OCI-LY7 (cell line): ENCODE measurements around the gene PCDH20. TPM values are rescaled to one million over a fixed set of nuclear protein-coding genes. Genes with fewer than 3 reads are reported as not detected.

ENCODE experiments used
- BruUV-seq: library from RNA; stranded (reverse); fragments of 400-500 nt; replicated peaks from 2 replicates; lab custom pipeline; 2021; lab: Mats Ljungman, UMichigan
- CTCF ChIA-PET: fragments of 300-600 bp; sonication (Branson Sonifier 250); formaldehyde crosslinking; loops from one replicate; lab custom pipeline; 2022; ENCODE audit warnings: antibody characterized with exemption; ENCODE audit not compliant: unreplicated experiment; lab: Charles Lee
- POLR2A ChIA-PET: fragments of 300-600 bp; sonication (Branson Sonifier 250); formaldehyde crosslinking; loops from one replicate; lab custom pipeline; 2022; ENCODE audit warnings: antibody characterized with exemption; lab: Charles Lee
- DNase-seq: peaks from one replicate; pipeline ENCODE4 v3.0.0-alpha.2; 2015; ENCODE audit warnings: low spot score
- H2AFZ ChIP-seq: fragments of 200-600 bp; sonication (generic), shearing (Covaris generic); 2 replicates; pipeline ENCODE4 v1.6.1; 2014; ENCODE audit warnings: mild to moderate bottlenecking, antibody characterized with exemption, low read length, moderate library complexity
- H3K27ac ChIP-seq: fragments of 200-600 bp; sonication (generic); 2 replicates; pipeline ENCODE4 v1.5.1; 2014; ENCODE audit warnings: mixed run types, low read depth, mild to moderate bottlenecking, moderate library complexity, low read length, inconsistent platforms; ENCODE audit not compliant: poor library complexity, severe bottlenecking
- H3K36me3 ChIP-seq: fragments of 200-600 bp; sonication (generic); 2 replicates; pipeline ENCODE4 v1.6.1; 2014; ENCODE audit warnings: mild to moderate bottlenecking, antibody characterized with exemption, low read length, moderate library complexity, mixed read lengths; ENCODE audit not compliant: insufficient read depth
- H3K4me1 ChIP-seq: fragments of 200-600 bp; sonication (generic); 2 replicates; pipeline ENCODE4 v1.5.1; 2014; ENCODE audit warnings: mild to moderate bottlenecking, low read length; ENCODE audit not compliant: insufficient read depth, poor library complexity, severe bottlenecking
- H3K4me2 ChIP-seq: fragments of 200-600 bp; sonication (generic); 2 replicates; pipeline ENCODE4 v1.6.1; 2014; ENCODE audit warnings: mild to moderate bottlenecking, low read length
- H3K4me3 ChIP-seq: fragments of 200-600 bp; sonication (generic); 2 replicates; pipeline ENCODE4 v1.5.1; 2014; ENCODE audit warnings: mild to moderate bottlenecking, low read depth, low read length; ENCODE audit not compliant: poor library complexity, severe bottlenecking
- H3K79me2 ChIP-seq: fragments of 200-600 bp; sonication (generic); 2 replicates; pipeline ENCODE4 v1.6.1; 2016; ENCODE audit warnings: low read depth, mild to moderate bottlenecking, low read length, moderate library complexity, mixed read lengths; ENCODE audit not compliant: insufficient read depth
- H3K9me2 ChIP-seq: fragments of 200-600 bp; sonication (generic); 2 replicates; pipeline ENCODE4 v1.6.1; 2016; ENCODE audit warnings: mild to moderate bottlenecking, low read length, mixed read lengths; ENCODE audit not compliant: insufficient read depth
- H3K9me3 ChIP-seq: fragments of 200-600 bp; sonication (generic); 2 replicates; pipeline ENCODE4 v1.6.1; 2014; ENCODE audit warnings: mild to moderate bottlenecking, mixed run types, low read length, mixed read lengths
- H4K20me1 ChIP-seq: fragments of 200-600 bp; sonication (generic); 2 replicates; pipeline ENCODE4 v1.6.1; 2014; ENCODE audit warnings: mild to moderate bottlenecking, antibody characterized with exemption, low read length, moderate library complexity, mixed read lengths; ENCODE audit not compliant: insufficient read depth
- EZH2phosphoT487 ChIP-seq: fragments of 200-600 bp; sonication (generic); IDR thresholded peaks from 2 replicates; pipeline ENCODE4 v1.6.1; 2018; ENCODE audit warnings: low read depth, borderline replicate concordance, mild to moderate bottlenecking, mixed run types, antibody characterized with exemption, low read length, moderate library complexity, mixed read lengths
- intact Hi-C: fragments of 100-400 bp; cut with micrococcal nuclease; formaldehyde crosslinking; loops from one replicate; pipeline ENCODE4 v1.10.0; 2022; ENCODE audit not compliant: unreplicated experiment
- total RNA-seq, 2 experiments: library from RNA; depleted of rRNA in 1 of 2; stranded (reverse); fragments of >200 nt in 1 of 2; shearing (Covaris generic) in 1 of 2; gene quantifications; 2 replicates each; pipeline ENCODE4 v1.2.3, GENCODE V29; 2014 to 2022
- TF ChIP-seq, protein P1 (sequence below): fragments of 200-600 bp; sonication (generic); conservative IDR thresholded peaks from 2 replicates; pipeline ENCODE4 v1.5.1; 2014; ENCODE audit warnings: mild to moderate bottlenecking, antibody characterized with exemption, low read length, moderate library complexity, mixed read lengths

The PCDH20 gene
- total RNA-seq, 2 experiments from 2014 or later, result not detected

DNA sequence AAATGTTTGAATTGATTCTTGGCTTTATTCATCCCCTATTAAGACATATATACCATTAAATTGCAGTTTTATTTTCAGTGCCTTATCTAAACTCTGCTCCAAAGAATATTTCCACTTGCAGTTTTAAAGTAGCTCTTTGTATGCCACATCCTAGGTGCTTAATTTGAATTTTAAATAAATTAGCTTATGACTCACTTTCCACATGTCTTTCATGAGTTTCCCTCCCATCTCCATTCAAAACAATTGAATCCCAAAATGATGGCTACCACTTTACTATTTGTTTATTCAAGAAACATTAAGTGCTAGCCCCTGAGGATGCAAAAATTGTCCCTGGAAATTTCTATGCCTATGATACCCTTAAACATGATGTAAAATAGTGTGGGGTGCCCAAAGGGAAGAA, 19.5 kb downstream of the PCDH20 start:
- Histone ChIP-seq H3K4me1 (no peaks in the 10 kb centered on the region), H3K4me3 (no peak overlapping the region), H3K79me2 (no peaks in the 10 kb centered on the region), H3K36me3 (no peaks in the 10 kb centered on the region), H3K27ac (no peak overlapping the region), H3K9me2 (no peaks in the 10 kb centered on the region), H3K9me3 (no peaks in the 10 kb centered on the region), H3K4me2 (no peak overlapping the region), H4K20me1 (no peaks in the 10 kb centered on the region), H2AFZ (no peak overlapping the region)
- TF ChIP-seq, protein P1, sequence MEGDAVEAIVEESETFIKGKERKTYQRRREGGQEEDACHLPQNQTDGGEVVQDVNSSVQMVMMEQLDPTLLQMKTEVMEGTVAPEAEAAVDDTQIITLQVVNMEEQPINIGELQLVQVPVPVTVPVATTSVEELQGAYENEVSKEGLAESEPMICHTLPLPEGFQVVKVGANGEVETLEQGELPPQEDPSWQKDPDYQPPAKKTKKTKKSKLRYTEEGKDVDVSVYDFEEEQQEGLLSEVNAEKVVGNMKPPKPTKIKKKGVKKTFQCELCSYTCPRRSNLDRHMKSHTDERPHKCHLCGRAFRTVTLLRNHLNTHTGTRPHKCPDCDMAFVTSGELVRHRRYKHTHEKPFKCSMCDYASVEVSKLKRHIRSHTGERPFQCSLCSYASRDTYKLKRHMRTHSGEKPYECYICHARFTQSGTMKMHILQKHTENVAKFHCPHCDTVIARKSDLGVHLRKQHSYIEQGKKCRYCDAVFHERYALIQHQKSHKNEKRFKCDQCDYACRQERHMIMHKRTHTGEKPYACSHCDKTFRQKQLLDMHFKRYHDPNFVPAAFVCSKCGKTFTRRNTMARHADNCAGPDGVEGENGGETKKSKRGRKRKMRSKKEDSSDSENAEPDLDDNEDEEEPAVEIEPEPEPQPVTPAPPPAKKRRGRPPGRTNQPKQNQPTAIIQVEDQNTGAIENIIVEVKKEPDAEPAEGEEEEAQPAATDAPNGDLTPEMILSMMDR, result no peak
- no peak for TF ChIP-seq EZH2phosphoT487
- DNase-seq, result no peak
- POLR2A ChIA-PET, result interaction anchor here (0.6 to 0.7 kb wide), 2 partner anchors 278 to 976 kb away, joined by 3 read pairs; no protein-coding TSS in a partner anchor
- CTCF ChIA-PET, result no interaction called here
- no TSS peak for BruUV-seq
- intact Hi-C loops, result no loop called here

DNA sequence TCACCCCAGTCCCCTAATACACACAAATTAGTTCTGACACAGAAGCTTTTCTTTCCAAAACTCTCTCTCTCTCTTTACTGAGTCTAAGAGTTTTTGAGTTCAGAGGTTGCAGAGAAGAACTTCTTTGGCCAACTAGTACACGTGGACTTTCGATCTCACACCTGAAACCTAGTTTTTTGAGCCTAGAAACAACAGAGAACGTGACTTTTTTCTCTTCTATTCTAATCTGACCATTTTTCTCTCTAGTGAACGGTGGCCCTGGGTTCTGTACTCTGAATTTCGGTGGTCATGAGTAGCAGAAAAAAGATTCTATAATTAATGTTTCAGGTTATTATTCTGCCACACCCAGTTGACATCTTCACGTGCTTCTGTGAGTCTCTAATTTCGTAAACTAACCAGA, 24.2 kb downstream of the PCDH20 start:
- POLR2A ChIA-PET, result no interaction called here
- BruUV-seq, result no TSS peak

DNA sequence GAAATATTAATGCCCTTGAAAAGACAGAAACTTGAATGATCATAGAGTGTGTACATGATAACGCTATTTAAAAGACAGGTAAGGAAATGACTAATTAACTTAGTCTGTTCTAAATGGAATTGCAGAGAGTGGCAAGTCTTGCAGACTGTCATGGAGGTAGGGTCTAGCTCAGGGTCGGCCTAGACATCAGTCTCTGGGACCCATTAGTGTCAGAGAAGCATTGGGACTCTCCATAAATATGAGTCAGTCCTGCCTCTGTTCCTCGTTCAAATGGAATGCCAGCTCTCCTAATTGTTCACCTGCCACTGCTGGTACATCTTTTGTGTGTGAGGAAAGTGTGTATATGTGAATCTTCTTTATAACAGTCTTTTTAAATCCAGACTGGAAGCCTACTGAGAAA, 28.0 kb downstream of the PCDH20 start:
- H4K20me1 ChIP-seq, result no peaks in the 10 kb centered on the region
- ChIA-PET CTCF (no interaction called here), POLR2A (interaction anchor here (0.7 kb wide), 1 partner anchor 408 kb away, joined by 3 read pairs; no protein-coding TSS in a partner anchor)
- H3K9me3 ChIP-seq, result no peaks in the 10 kb centered on the region
- no peaks in the 10 kb centered on the region for H3K79me2 ChIP-seq
- H3K27ac ChIP-seq, result no peak overlapping the region
- BruUV-seq, result no TSS peak
- H3K4me2 ChIP-seq, result no peak overlapping the region
- H2AFZ ChIP-seq, result no peak overlapping the region
- H3K9me2 ChIP-seq, result no peaks in the 10 kb centered on the region
- H3K4me3 ChIP-seq, result no peak overlapping the region
- H3K4me1 ChIP-seq, result no peaks in the 10 kb centered on the region
- no peak for DNase-seq
- TF ChIP-seq, protein P1, result no peak
- no peak for TF ChIP-seq EZH2phosphoT487
- intact Hi-C loops, result no loop called here
- no peaks in the 10 kb centered on the region for H3K36me3 ChIP-seq

More for the DNA sequence above, 24.2 kb downstream of the PCDH20 start:
- H3K36me3 ChIP-seq, result no peaks in the 10 kb centered on the region
- no peak overlapping the region for H3K4me2 ChIP-seq
- H3K79me2 ChIP-seq, result no peaks in the 10 kb centered on the region
- no peak overlapping the region for H3K27ac ChIP-seq
- TF ChIP-seq, protein P1, result no peak
- no peak for TF ChIP-seq EZH2phosphoT487
- CTCF ChIA-PET, result no interaction called here
- H3K4me3 ChIP-seq, result no peak overlapping the region
- intact Hi-C loops, result no loop called here
- no peaks in the 10 kb centered on the region for H3K9me3 ChIP-seq
- H4K20me1 ChIP-seq, result no peaks in the 10 kb centered on the region
- no peak for DNase-seq
- no peaks in the 10 kb centered on the region for H3K9me2 ChIP-seq
- no peaks in the 10 kb centered on the region for H3K4me1 ChIP-seq
- H2AFZ ChIP-seq, result no peak overlapping the region
